ENCODE data around the gene OR6J1. TPM values are rescaled to one million over a fixed set of nuclear protein-coding genes. Genes with fewer than 3 reads are reported as not detected.

OR6J1 gene
- total and polyA plus RNA-seq, 9 of the 15 experiments (the other 6 are each of a cell fraction or from before 2014, with no cell fraction given) = not detected

Other genes starting within 250 kb of the OR6J1 start
Only the 7 nearest of the 8 such genes appear.
- gene DAD1, start 55.1 kb downstream of the OR6J1 start, total RNA-seq (2014; rRNA removed) = 104 and 149 TPM in 2 replicates
- 172 and 181 TPM in 2 replicates for gene DAD1, start 55.1 kb downstream of the OR6J1 start, total RNA-seq (2014; rRNA removed; fragmentation: Illumina TruSeq; extraction: Trizol)
- gene DAD1, start 55.1 kb downstream of the OR6J1 start, total RNA-seq (2015; rRNA removed; fragmentation: Illumina TruSeq; extraction: Trizol) = 146 and 162 TPM in 2 replicates
- gene DAD1, start 55.1 kb downstream of the OR6J1 start, total RNA-seq (2021) = 129 and 143 TPM in 2 replicates
- 226 and 263 TPM in 2 replicates for gene DAD1, start 55.1 kb downstream of the OR6J1 start, polyA plus RNA-seq (2011; rRNA removed)
- gene DAD1, start 55.1 kb downstream of the OR6J1 start, polyA plus RNA-seq (2014; fragmentation: Illumina TruSeq; extraction: Trizol) = 244 and 260 TPM in 2 replicates
- gene DAD1, start 55.1 kb downstream of the OR6J1 start, polyA plus RNA-seq (2014; fragmentation: Nextera tagmentation; extraction: Ambion mirVana) = 100 to 1,000 TPM; 585 to 617 TPM
- gene DAD1, start 55.1 kb downstream of the OR6J1 start, polyA plus RNA-seq (2014; rRNA removed) = 222 and 233 TPM in 2 replicates
- gene ABHD4, start 46.1 kb downstream of the OR6J1 start, total RNA-seq (2014; rRNA removed) = 4.2 and 4.4 TPM in 2 replicates
- 3.9 and 4.3 TPM in 2 replicates for gene ABHD4, start 46.1 kb downstream of the OR6J1 start, total RNA-seq (2014; rRNA removed; fragmentation: Illumina TruSeq; extraction: Trizol)
- gene ABHD4, start 46.1 kb downstream of the OR6J1 start, total RNA-seq (2015; rRNA removed; fragmentation: Illumina TruSeq; extraction: Trizol) = 3.3 and 3.6 TPM in 2 replicates
- gene ABHD4, start 46.1 kb downstream of the OR6J1 start, total RNA-seq (2021) = 8.5 and 9.5 TPM in 2 replicates
- gene ABHD4, start 46.1 kb downstream of the OR6J1 start, polyA plus RNA-seq (2011; rRNA removed) = 12.0 TPM in 2 replicates
- 9.8 and 10.0 TPM in 2 replicates for gene ABHD4, start 46.1 kb downstream of the OR6J1 start, polyA plus RNA-seq (2014; fragmentation: Illumina TruSeq; extraction: Trizol)
- 1 to 10 TPM; 7.2 to 9.1 TPM for gene ABHD4, start 46.1 kb downstream of the OR6J1 start, polyA plus RNA-seq (2014; fragmentation: Nextera tagmentation; extraction: Ambion mirVana)
- 5.5 and 6.6 TPM in 2 replicates for gene ABHD4, start 46.1 kb downstream of the OR6J1 start, polyA plus RNA-seq (2014; rRNA removed)
- gene OXA1L, start 122.3 kb upstream of the OR6J1 start, total RNA-seq (2014; rRNA removed) = 145 and 157 TPM in 2 replicates
- gene OXA1L, start 122.3 kb upstream of the OR6J1 start, total RNA-seq (2014; rRNA removed; fragmentation: Illumina TruSeq; extraction: Trizol) = 99.6 and 100 TPM in 2 replicates
- 115 TPM in 2 replicates for gene OXA1L, start 122.3 kb upstream of the OR6J1 start, total RNA-seq (2015; rRNA removed; fragmentation: Illumina TruSeq; extraction: Trizol)
- 119 and 125 TPM in 2 replicates for gene OXA1L, start 122.3 kb upstream of the OR6J1 start, total RNA-seq (2021)
- gene OXA1L, start 122.3 kb upstream of the OR6J1 start, polyA plus RNA-seq (2011; rRNA removed) = 166 and 183 TPM in 2 replicates
- gene OXA1L, start 122.3 kb upstream of the OR6J1 start, polyA plus RNA-seq (2014; fragmentation: Illumina TruSeq; extraction: Trizol) = 204 and 210 TPM in 2 replicates
- gene OXA1L, start 122.3 kb upstream of the OR6J1 start, polyA plus RNA-seq (2014; fragmentation: Nextera tagmentation; extraction: Ambion mirVana) = 100 to 1,000 TPM; 137 to 166 TPM
- 195 and 210 TPM in 2 replicates for gene OXA1L, start 122.3 kb upstream of the OR6J1 start, polyA plus RNA-seq (2014; rRNA removed)
- gene SLC7A7, start 171.1 kb upstream of the OR6J1 start, total RNA-seq (2014; rRNA removed) = 0.41 TPM in 1 of 2 replicates, not detected in the other
- gene SLC7A7, start 171.1 kb upstream of the OR6J1 start, total RNA-seq (2014; rRNA removed; fragmentation: Illumina TruSeq; extraction: Trizol) = 0.07 TPM in 1 of 2 replicates, not detected in the other
- gene SLC7A7, start 171.1 kb upstream of the OR6J1 start, total RNA-seq (2015; rRNA removed; fragmentation: Illumina TruSeq; extraction: Trizol) = 0.11 and 0.14 TPM in 2 replicates
- gene SLC7A7, start 171.1 kb upstream of the OR6J1 start, total RNA-seq (2021) = 0.36 and 0.60 TPM in 2 replicates
- 0.38 and 0.45 TPM in 2 replicates for gene SLC7A7, start 171.1 kb upstream of the OR6J1 start, polyA plus RNA-seq (2011; rRNA removed)
- 0.22 and 0.46 TPM in 2 replicates for gene SLC7A7, start 171.1 kb upstream of the OR6J1 start, polyA plus RNA-seq (2014; fragmentation: Illumina TruSeq; extraction: Trizol)
- gene SLC7A7, start 171.1 kb upstream of the OR6J1 start, polyA plus RNA-seq (2014; fragmentation: Nextera tagmentation; extraction: Ambion mirVana) = under 1 TPM; 0.24 to 0.32 TPM
- gene SLC7A7, start 171.1 kb upstream of the OR6J1 start, polyA plus RNA-seq (2014; rRNA removed) = 0.68 and 1.0 TPM in 2 replicates
- 161 and 168 TPM in 2 replicates for gene MRPL52, start 185.5 kb upstream of the OR6J1 start, total RNA-seq (2014; rRNA removed)
- gene MRPL52, start 185.5 kb upstream of the OR6J1 start, total RNA-seq (2014; rRNA removed; fragmentation: Illumina TruSeq; extraction: Trizol) = 162 and 169 TPM in 2 replicates
- gene MRPL52, start 185.5 kb upstream of the OR6J1 start, total RNA-seq (2015; rRNA removed; fragmentation: Illumina TruSeq; extraction: Trizol) = 169 and 170 TPM in 2 replicates
- 213 and 214 TPM in 2 replicates for gene MRPL52, start 185.5 kb upstream of the OR6J1 start, total RNA-seq (2021)
- gene MRPL52, start 185.5 kb upstream of the OR6J1 start, polyA plus RNA-seq (2011; rRNA removed) = 107 and 113 TPM in 2 replicates
- 71.1 and 71.5 TPM in 2 replicates for gene MRPL52, start 185.5 kb upstream of the OR6J1 start, polyA plus RNA-seq (2014; fragmentation: Illumina TruSeq; extraction: Trizol)
- gene MRPL52, start 185.5 kb upstream of the OR6J1 start, polyA plus RNA-seq (2014; fragmentation: Nextera tagmentation; extraction: Ambion mirVana) = 10 to 100 TPM; 56.5 to 79.8 TPM
- gene MRPL52, start 185.5 kb upstream of the OR6J1 start, polyA plus RNA-seq (2014; rRNA removed) = 173 and 220 TPM in 2 replicates
- gene MMP14, start 192.2 kb upstream of the OR6J1 start, total RNA-seq (2014; rRNA removed) = 0.36 and 0.65 TPM in 2 replicates
- gene MMP14, start 192.2 kb upstream of the OR6J1 start, total RNA-seq (2014; rRNA removed; fragmentation: Illumina TruSeq; extraction: Trizol) = 0.51 and 0.80 TPM in 2 replicates
- 0.94 and 0.98 TPM in 2 replicates for gene MMP14, start 192.2 kb upstream of the OR6J1 start, total RNA-seq (2015; rRNA removed; fragmentation: Illumina TruSeq; extraction: Trizol)
- gene MMP14, start 192.2 kb upstream of the OR6J1 start, total RNA-seq (2021) = 2.3 and 4.5 TPM in 2 replicates
- 2.1 and 2.9 TPM in 2 replicates for gene MMP14, start 192.2 kb upstream of the OR6J1 start, polyA plus RNA-seq (2011; rRNA removed)
- gene MMP14, start 192.2 kb upstream of the OR6J1 start, polyA plus RNA-seq (2014; fragmentation: Illumina TruSeq; extraction: Trizol) = 1.2 and 1.3 TPM in 2 replicates
- not detected for gene MMP14, start 192.2 kb upstream of the OR6J1 start, polyA plus RNA-seq (2014; fragmentation: Nextera tagmentation; extraction: Ambion mirVana)
- gene MMP14, start 192.2 kb upstream of the OR6J1 start, polyA plus RNA-seq (2014; rRNA removed) = 2.8 and 5.8 TPM in 2 replicates
- 10.9 and 14.9 TPM in 2 replicates for gene LRP10, start 227.4 kb upstream of the OR6J1 start, total RNA-seq (2014; rRNA removed)
- 4.9 and 5.5 TPM in 2 replicates for gene LRP10, start 227.4 kb upstream of the OR6J1 start, total RNA-seq (2014; rRNA removed; fragmentation: Illumina TruSeq; extraction: Trizol)
- 6.9 and 8.1 TPM in 2 replicates for gene LRP10, start 227.4 kb upstream of the OR6J1 start, total RNA-seq (2015; rRNA removed; fragmentation: Illumina TruSeq; extraction: Trizol)
- 40.7 and 45.5 TPM in 2 replicates for gene LRP10, start 227.4 kb upstream of the OR6J1 start, total RNA-seq (2021)
- 16.0 and 25.1 TPM in 2 replicates for gene LRP10, start 227.4 kb upstream of the OR6J1 start, polyA plus RNA-seq (2011; rRNA removed)
- 27.2 and 34.5 TPM in 2 replicates for gene LRP10, start 227.4 kb upstream of the OR6J1 start, polyA plus RNA-seq (2014; fragmentation: Illumina TruSeq; extraction: Trizol)
- 1 to 10 TPM; 1.3 to 2.3 TPM for gene LRP10, start 227.4 kb upstream of the OR6J1 start, polyA plus RNA-seq (2014; fragmentation: Nextera tagmentation; extraction: Ambion mirVana)
- 12.7 and 15.9 TPM in 2 replicates for gene LRP10, start 227.4 kb upstream of the OR6J1 start, polyA plus RNA-seq (2014; rRNA removed)